ENCODE results near the gene COPA.

- TF ChIP-seq CTCF (IDR thresholded peaks at IDR 0.05) (no peak), POLR2A (IDR thresholded peaks at IDR 0.05) (no peak)
Measured at GRCh38 chr1:160360227-160360695, 17.2 kb upstream of the COPA start.
